ENCODE measurements around the gene VGLL4.

Gene VGLL4

DNA sequence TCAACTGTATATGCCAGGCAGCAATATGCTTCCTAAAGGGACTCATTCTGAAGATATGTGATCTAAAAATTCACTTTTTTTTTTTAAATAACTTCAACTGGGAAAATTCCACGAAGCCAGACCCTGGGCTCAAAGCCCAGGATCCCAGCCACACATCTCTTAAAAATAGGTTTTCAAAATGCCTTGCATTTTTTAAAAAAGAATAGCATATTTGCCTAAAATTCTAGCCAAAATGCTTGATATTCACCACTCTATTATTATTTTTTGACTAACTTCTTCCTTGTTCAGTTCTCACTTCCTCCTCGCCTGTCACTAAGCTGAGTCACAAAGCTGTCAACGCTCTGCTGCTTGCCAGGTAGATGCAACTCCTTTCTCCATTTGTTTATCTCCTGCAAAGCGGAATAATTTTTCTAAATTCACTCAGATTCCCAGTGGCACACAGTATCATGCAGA lies 28.0 kb upstream of the VGLL4 start:
- no peak overlapping the region for H2AFZ ChIP-seq (ENCODE audit: low read depth)
- no peaks in the 10 kb centered on the region for H3K27me3 ChIP-seq (ENCODE audit: insufficient read depth, low read depth)
- H3K4me2 ChIP-seq = no peak overlapping the region
- H3K9ac ChIP-seq = no peak overlapping the region
- H4K20me1 ChIP-seq (ENCODE audit: insufficient read depth) = no peaks in the 10 kb centered on the region
- no peaks in the 10 kb centered on the region for H3K4me1 ChIP-seq (ENCODE audit: low read depth, poor library complexity, severe bottlenecking)
- H3K4me3 ChIP-seq (IDR thresholded peaks at IDR 0.05; ENCODE audit: insufficient read depth, low read depth, low read length) = no peak overlapping the region
- no peaks in the 10 kb centered on the region for H3K36me3 ChIP-seq (ENCODE audit: insufficient read depth)
- H3K27ac ChIP-seq = no peak overlapping the region
- TF ChIP-seq, protein P1, sequence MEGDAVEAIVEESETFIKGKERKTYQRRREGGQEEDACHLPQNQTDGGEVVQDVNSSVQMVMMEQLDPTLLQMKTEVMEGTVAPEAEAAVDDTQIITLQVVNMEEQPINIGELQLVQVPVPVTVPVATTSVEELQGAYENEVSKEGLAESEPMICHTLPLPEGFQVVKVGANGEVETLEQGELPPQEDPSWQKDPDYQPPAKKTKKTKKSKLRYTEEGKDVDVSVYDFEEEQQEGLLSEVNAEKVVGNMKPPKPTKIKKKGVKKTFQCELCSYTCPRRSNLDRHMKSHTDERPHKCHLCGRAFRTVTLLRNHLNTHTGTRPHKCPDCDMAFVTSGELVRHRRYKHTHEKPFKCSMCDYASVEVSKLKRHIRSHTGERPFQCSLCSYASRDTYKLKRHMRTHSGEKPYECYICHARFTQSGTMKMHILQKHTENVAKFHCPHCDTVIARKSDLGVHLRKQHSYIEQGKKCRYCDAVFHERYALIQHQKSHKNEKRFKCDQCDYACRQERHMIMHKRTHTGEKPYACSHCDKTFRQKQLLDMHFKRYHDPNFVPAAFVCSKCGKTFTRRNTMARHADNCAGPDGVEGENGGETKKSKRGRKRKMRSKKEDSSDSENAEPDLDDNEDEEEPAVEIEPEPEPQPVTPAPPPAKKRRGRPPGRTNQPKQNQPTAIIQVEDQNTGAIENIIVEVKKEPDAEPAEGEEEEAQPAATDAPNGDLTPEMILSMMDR (conservative IDR thresholded peaks at IDR 0.05; ENCODE audit: low read depth, low read length) = no peak
- H3K79me2 ChIP-seq (ENCODE audit: insufficient read depth, low read depth) = no peaks in the 10 kb centered on the region

- Histone ChIP-seq H3K27me3 (ENCODE audit: insufficient read depth, low read depth) (no peaks in the 10 kb centered on the region), H2AFZ (ENCODE audit: low read depth) (no peak overlapping the region), H3K36me3 (ENCODE audit: insufficient read depth) (no peaks in the 10 kb centered on the region), H3K9ac (no peak overlapping the region), H3K4me3 (IDR thresholded peaks at IDR 0.05; ENCODE audit: insufficient read depth, low read depth, low read length) (no peak overlapping the region), H3K79me2 (ENCODE audit: insufficient read depth, low read depth) (no peaks in the 10 kb centered on the region), H3K4me1 (ENCODE audit: low read depth, poor library complexity, severe bottlenecking) (no peaks in the 10 kb centered on the region), H3K4me2 (no peak overlapping the region), H3K27ac (no peak overlapping the region), H4K20me1 (ENCODE audit: insufficient read depth) (no peaks in the 10 kb centered on the region)
- TF ChIP-seq, protein P1 (conservative IDR thresholded peaks at IDR 0.05; ENCODE audit: low read depth, low read length) = no peak
Observed at GRCh38 chr3:11668243-11669235, 24.8 kb upstream of the VGLL4 start.

DNA sequence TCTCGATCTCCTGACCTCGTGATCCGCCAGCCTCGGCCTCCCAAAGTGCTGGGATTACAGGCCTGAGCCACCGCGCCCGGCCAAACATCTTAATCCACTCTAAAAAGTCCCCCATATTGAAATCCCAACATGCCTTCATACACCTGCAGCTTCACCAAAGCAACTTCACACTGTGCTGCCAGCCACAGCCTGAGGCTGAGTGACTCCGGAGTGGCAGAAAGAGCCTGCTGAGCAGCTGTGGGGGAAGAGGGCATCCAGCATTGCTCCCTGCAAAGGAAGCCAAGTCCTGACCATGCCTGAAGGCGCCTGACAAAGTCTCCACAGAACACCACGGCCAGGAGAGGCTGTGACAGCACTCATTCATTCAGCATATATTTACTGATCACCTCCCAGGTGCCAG lies 21.6 kb upstream of the VGLL4 start:
- TF ChIP-seq, protein P1 (conservative IDR thresholded peaks at IDR 0.05; ENCODE audit: low read depth, low read length) = no peak
- H3K4me3 ChIP-seq (IDR thresholded peaks at IDR 0.05; ENCODE audit: insufficient read depth, low read depth, low read length) = no peak overlapping the region
- no peaks in the 10 kb centered on the region for H3K4me1 ChIP-seq (ENCODE audit: low read depth, poor library complexity, severe bottlenecking)
- H3K4me2 ChIP-seq = no peak overlapping the region
- no peaks in the 10 kb centered on the region for H3K27me3 ChIP-seq (ENCODE audit: insufficient read depth, low read depth)
- H2AFZ ChIP-seq (ENCODE audit: low read depth) = no peak overlapping the region
- H3K27ac ChIP-seq = no peak overlapping the region
- no peaks in the 10 kb centered on the region for H4K20me1 ChIP-seq (ENCODE audit: insufficient read depth)
- H3K9ac ChIP-seq = no peak overlapping the region
- no peaks in the 10 kb centered on the region for H3K36me3 ChIP-seq (ENCODE audit: insufficient read depth)
- no peaks in the 10 kb centered on the region for H3K79me2 ChIP-seq (ENCODE audit: insufficient read depth, low read depth)

DNA sequence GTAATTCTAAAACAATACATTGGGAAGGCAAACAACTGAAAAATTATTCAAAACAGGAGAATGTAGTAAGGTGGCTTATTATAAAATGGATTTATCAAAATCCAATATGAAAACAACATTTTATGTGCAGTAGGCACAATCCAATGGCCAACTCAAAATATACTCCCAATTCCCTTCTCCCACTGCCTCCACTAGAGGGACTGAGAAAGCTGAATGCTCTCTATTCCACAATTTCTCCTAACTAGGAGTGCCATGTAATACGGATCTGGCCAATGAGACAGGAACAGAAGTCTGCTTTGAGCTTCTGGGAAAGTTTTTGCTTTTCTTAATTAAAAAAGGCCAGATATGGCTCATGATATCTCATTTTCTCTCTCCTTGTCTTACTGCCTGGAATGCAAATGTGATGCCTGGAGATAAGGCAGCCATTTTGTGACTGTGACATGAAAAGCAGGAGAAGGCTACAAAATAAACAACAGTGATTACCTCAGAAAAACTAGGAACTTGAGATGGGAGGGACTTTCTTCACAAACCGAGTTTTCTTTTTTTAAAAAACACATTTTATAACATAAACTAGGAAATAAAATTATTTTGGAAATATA lies 18.8 kb upstream of the VGLL4 start:
- Histone ChIP-seq H2AFZ (ENCODE audit: low read depth) (no peak overlapping the region), H3K27ac (no peak overlapping the region), H3K27me3 (ENCODE audit: insufficient read depth, low read depth) (no peaks in the 10 kb centered on the region), H3K4me1 (ENCODE audit: low read depth, poor library complexity, severe bottlenecking) (no peaks in the 10 kb centered on the region), H3K36me3 (ENCODE audit: insufficient read depth) (no peaks in the 10 kb centered on the region), H3K4me2 (no peak overlapping the region), H3K9ac (no peak overlapping the region), H3K79me2 (ENCODE audit: insufficient read depth, low read depth) (no peaks in the 10 kb centered on the region), H3K4me3 (IDR thresholded peaks at IDR 0.05; ENCODE audit: insufficient read depth, low read depth, low read length) (no peak overlapping the region), H4K20me1 (ENCODE audit: insufficient read depth) (no peaks in the 10 kb centered on the region)
- TF ChIP-seq, protein P1 (conservative IDR thresholded peaks at IDR 0.05; ENCODE audit: low read depth, low read length) = no peak

All from KMS-11 (cell line).